22Rv1 (cell line): ENCODE results near the gene RASGEF1C.
A peak's percentile ranks its signal among the peaks of the same experiment; 100 is the strongest.

ENCODE experiments used
- H3K27ac ChIP-seq: fragments of 450-650 bp; 2 replicates; pipeline ENCODE4 v1.5.1; 2017
- CTCF ChIP-seq: fragments of 450-650 bp; IDR thresholded peaks from 2 replicates; pipeline ENCODE4 v1.5.1; 2017; ENCODE audit warnings: mild to moderate bottlenecking
- ZFX ChIP-seq: fragments of 450-650 bp; IDR thresholded peaks from 2 replicates; pipeline ENCODE4 v1.6.1; 2017; ENCODE audit warnings: antibody characterized with exemption, borderline replicate concordance

Gene RASGEF1C

DNA sequence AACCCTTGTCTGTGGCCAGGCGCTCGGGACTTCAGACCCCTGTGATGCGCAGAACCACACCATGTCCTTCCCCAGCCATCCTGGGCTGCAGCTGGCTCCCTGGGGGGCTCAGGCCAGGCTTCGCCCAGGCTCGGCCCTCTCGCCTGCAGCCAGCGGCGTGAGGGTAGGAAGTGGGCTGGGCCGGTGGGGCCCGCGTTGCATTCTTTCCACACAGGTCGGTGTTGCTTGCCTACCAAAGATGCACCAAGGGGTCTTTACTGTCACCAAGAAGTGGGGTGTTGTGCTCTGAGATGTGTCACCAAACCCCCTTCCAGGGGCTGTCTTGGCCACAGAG lies 89.1 kb downstream of the RASGEF1C start:
- TF ChIP-seq CTCF (no peak), ZFX (no peak)
- no peak overlapping the region for H3K27ac ChIP-seq

DNA sequence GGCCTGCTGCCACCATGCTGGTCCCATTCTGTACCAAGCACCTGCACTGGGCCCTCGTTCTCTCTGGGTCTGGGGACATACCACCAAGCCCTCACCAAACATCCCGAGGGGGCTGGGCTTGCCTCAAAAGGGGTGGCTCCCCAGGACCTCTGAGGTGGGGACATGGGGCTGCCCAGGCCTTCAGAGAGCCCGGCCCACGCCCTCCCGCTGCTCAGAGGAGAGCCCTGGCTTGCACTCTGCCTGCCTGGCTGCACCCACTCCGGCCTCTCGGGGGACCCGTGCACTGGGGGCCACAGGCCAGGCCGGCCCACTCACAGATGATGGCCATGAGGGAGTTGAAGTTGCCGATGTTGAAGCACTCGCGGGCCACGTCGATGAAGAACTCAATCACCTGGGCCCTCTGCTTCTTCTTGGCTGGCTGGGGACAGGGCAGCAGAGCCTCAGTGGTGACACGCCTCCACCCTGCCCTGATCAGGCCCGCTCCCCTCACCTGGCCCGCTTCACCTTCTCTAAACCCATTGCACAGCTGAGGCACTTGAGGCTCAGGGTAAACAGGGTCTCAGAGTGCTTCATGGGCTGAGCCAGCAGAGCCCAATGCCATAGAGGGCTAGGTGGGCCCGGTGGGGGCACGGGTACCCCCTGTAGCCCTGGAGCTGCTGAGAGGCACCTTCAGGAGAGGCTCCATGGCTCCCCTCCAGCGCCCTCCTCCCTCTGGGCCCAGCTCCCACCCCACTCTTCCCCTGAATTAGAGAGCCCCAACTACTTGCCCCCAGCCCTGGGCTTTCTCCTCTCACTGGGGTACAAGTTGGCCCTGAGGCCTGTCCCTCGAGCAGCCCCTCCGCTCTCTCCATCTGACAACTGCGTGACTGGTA lies 89.7 kb downstream of the RASGEF1C start:
- H3K27ac ChIP-seq, result no peak overlapping the region
- TF ChIP-seq ZFX, result no peak
- TF ChIP-seq CTCF, result no peak

- TF ChIP-seq ZFX (no peak), CTCF (no peak)
- H3K27ac ChIP-seq, result no peak overlapping the region
Measured at GRCh38 chr5:180118391-180118791, 90.6 kb downstream of the RASGEF1C start.

GRCh38 chr5:180117000-180117725 lies 91.8 kb downstream of the RASGEF1C start:
- TF ChIP-seq ZFX (no peak), CTCF (peak; percentile 83)
- H3K27ac ChIP-seq, result no peak overlapping the region

DNA sequence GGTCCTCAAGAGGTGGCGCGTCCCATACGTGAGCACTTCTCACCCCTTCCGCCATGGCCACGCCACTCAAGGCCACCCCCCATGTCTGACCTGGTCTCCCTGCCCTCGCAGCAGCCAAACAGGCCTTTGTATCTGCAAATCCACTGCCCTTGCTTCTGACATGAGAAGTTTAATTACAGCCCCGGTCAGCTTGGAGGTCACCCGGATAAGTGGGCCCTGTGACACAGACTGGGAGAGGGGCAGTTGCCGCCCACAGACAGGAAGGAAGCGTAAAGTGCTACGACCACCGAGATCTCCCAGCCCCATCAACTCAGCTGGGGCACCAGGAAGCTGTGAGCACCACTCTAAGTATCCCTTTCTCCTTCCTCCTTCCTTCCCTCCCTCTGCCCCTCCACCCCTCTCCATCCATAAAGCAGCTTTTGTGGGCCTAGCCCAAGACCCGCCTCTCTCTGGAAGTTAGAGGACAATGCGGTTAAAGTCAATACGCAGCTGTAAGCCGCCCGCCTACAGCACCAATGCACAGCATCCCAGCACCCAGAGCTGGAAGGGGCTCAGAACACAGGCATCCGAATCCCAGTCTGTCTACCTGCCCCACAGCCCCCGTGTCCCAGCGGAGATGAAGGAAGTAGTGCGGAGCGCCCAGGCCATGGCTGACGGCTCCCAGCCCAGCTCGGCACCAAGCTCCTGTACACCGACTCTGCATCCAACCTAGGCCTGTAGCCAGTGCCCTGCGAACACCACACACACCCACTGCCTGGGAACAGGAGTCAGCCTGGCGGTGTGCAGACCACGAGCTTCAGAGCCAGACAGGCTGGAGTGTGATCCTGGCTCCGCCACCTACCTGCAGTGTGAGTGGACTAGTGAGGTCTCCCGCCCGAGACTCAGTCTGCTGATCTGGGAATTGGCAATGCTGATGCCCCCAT lies 92.7 kb downstream of the RASGEF1C start:
- no peak overlapping the region for H3K27ac ChIP-seq
- TF ChIP-seq ZFX (no peak), CTCF (no peak)

DNA sequence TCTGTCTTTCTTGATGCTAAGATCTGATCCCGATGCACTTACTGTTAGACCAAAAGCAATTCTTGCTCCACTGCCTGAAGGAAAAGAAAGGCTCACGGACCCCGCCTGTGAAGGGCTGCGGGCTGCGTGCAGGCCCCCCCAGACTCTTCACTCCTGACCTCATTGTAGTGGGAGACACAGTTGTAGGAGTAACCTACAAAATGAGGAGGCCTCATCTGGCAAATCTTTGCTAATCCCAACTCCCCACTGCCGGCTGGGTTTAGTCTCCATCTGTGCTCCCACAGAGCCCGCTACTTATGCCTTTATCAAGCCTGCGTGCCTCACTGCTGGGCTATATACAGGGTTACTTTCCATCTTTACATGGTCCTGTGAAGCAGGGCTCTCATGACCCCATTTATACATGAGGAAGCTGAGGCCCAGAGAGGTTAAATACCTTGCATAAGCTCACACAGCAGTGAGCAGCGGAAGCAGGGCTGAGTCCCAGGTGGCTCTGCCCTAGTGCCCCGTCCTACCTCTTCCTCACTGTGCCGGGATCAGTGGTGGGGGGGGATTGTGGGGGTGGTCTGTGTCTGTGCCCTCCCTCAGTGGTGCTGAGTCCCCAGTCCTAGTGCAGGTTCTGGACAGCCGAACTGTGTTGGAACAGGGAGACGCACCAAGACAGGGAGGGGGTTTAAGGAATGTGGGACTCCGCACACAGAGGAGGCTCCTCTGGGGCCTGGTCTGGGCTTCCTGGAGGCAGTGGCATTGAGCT lies 93.5 kb downstream of the RASGEF1C start:
- no peak overlapping the region for H3K27ac ChIP-seq
- TF ChIP-seq ZFX, result no peak
- no peak for TF ChIP-seq CTCF
